ENCODE results near the gene IFIT1B.
"Not testable (repeated sequence)": the region's sequence is repeated elsewhere in the genome, so short reads cannot be mapped to it uniquely, and the experiment has no call there.

The IFIT1B gene

DNA sequence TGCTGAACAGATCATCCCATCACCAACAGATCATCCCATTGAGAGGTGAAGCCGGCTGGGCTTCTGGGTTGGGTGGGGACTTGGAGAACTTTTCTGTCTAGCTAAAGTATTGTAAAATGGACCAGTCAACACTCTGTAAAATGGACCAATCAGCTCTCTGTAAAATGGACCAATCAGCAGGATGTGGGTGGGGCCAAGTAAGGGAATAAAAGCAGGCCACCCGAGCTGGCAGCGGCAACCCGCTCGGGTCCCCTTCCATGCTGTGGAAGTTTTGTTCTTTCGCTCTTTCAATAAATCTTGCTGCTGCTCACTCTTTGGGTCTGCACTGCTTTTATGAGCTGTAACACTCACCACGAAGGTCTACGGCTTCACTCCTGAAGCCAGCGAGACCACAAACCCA lies 28.3 kb downstream of the IFIT1B start:
- H3K4me3 ChIP-seq (ENCODE audit: low read depth in 1 of 2, low read length in 2 of 2); H3K27me3 ChIP-seq (ENCODE audit: low read depth, low read length); H3K4me1 ChIP-seq (ENCODE audit: control insufficient read depth in 1 of 2, insufficient read depth in 2 of 2, low read length in 2 of 2); H3K9me3 ChIP-seq (ENCODE audit: control insufficient read depth in 1 of 2, low read length in 2 of 2); H3K27ac ChIP-seq (ENCODE audit: low read length): not testable (repeated sequence)
- peaks cover 7 to 22% of the 10 kb centered on the region in 2 donors for H3K36me3 ChIP-seq (ENCODE audit: control insufficient read depth in 1 of 2, insufficient read depth in 2 of 2, low read length in 2 of 2)

DNA sequence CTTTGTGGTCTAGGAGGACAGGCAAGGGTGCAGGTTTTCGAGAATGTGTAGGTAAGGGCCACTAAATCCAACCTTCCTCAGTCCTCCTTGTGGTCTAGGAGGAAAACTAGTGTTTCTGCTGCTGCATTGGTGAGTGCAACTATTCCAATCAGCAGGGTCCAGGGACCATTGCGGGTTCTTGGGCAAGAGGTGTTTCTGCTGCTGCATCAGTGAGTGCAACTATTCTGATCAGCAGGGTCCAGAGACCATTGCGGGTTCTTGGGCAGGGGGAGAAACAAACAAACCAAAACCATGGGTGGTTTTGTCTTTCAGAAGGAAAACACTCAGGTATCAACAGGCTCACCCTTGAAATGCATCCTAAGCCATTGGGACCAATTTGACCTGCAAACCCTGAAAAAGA lies 29.9 kb downstream of the IFIT1B start:
- H3K27me3 ChIP-seq (ENCODE audit: low read depth, low read length); H3K9me3 ChIP-seq (ENCODE audit: control insufficient read depth in 1 of 2, low read length in 2 of 2); H3K27ac ChIP-seq (ENCODE audit: low read length); H3K4me3 ChIP-seq (ENCODE audit: low read depth in 1 of 2, low read length in 2 of 2); H3K4me1 ChIP-seq (ENCODE audit: control insufficient read depth in 1 of 2, insufficient read depth in 2 of 2, low read length in 2 of 2): not testable (repeated sequence)
- peaks cover under 1 to 15% of the 10 kb centered on the region in 2 donors for H3K36me3 ChIP-seq (ENCODE audit: control insufficient read depth in 1 of 2, insufficient read depth in 2 of 2, low read length in 2 of 2)

DNA sequence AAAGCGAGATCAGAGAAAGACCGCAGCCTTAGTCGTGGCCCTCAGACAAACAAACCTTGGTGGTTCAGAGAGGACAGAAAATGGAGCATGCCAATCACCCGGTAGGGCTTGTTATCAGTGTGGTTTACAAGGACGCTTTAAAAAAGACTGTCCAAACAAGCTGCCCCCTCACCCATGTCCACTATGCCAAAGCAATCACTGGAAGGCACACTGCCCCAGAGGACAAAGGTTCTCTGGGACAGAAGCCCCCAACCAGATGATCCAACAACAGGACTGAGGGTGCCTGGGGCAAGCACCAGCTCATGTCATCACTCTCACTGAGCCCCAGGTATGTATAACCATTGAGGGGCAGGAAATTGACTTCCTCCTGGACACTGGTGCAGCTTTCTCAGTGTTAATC lies 31.4 kb downstream of the IFIT1B start:
- not testable (repeated sequence) for H3K4me3 ChIP-seq (ENCODE audit: low read depth in 1 of 2, low read length in 2 of 2); H3K4me1 ChIP-seq (ENCODE audit: control insufficient read depth in 1 of 2, insufficient read depth in 2 of 2, low read length in 2 of 2)

DNA sequence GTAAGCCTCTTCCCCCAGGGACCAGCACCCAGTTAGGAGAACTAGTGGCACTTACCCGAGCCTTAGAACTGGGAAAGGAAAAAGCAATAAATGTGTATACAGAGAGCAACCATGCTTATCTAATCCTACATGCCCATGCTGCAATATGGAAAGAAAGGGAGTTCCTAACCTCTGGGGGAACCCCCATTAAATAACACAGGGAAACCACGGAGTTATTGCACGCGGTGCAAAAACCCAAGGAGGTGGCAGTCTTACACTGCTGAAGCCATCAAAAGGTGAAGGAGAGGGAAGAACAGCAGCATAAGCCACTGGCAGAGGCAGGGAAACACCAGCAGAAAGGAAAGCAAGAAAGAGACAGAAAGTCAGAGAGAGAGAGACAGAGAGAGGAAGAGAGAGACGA lies 32.7 kb downstream of the IFIT1B start:
- not testable (repeated sequence) for H3K36me3 ChIP-seq (ENCODE audit: control insufficient read depth in 1 of 2, insufficient read depth in 2 of 2, low read length in 2 of 2); H3K4me3 ChIP-seq (ENCODE audit: low read depth in 1 of 2, low read length in 2 of 2); H3K27ac ChIP-seq (ENCODE audit: low read length); H3K4me1 ChIP-seq (ENCODE audit: control insufficient read depth in 1 of 2, insufficient read depth in 2 of 2, low read length in 2 of 2); H3K9me3 ChIP-seq (ENCODE audit: control insufficient read depth in 1 of 2, low read length in 2 of 2); H3K27me3 ChIP-seq (ENCODE audit: low read depth, low read length)

More for the DNA sequence above, 31.4 kb downstream of the IFIT1B start:
- not testable (repeated sequence) for H3K27ac ChIP-seq (ENCODE audit: low read length); H3K36me3 ChIP-seq (ENCODE audit: control insufficient read depth in 1 of 2, insufficient read depth in 2 of 2, low read length in 2 of 2); H3K27me3 ChIP-seq (ENCODE audit: low read depth, low read length); H3K9me3 ChIP-seq (ENCODE audit: control insufficient read depth in 1 of 2, low read length in 2 of 2)

DNA sequence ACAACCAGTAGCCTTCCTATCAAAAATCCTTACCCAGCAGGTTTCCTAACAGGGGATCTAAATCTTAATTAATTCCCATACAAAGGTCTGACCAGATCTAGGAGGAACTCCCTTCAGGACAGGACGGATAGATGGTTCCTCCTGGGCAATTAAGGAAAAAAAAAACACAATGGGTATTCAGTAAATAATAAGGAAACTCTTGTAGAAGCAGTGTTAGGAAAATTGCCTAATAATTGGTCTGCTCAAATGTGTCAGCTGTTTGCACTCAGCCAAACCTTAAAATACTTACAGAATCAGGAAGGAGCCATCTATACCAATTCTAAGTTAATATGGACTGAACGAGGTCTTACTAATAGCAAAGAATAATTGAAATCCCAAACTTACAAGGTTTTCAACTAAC lies 33.3 kb downstream of the IFIT1B start:
- not testable (repeated sequence) for H3K4me1 ChIP-seq (ENCODE audit: control insufficient read depth in 1 of 2, insufficient read depth in 2 of 2, low read length in 2 of 2); H3K27me3 ChIP-seq (ENCODE audit: low read depth, low read length); H3K4me3 ChIP-seq (ENCODE audit: low read depth in 1 of 2, low read length in 2 of 2); H3K36me3 ChIP-seq (ENCODE audit: control insufficient read depth in 1 of 2, insufficient read depth in 2 of 2, low read length in 2 of 2); H3K27ac ChIP-seq (ENCODE audit: low read length); H3K9me3 ChIP-seq (ENCODE audit: control insufficient read depth in 1 of 2, low read length in 2 of 2)

DNA sequence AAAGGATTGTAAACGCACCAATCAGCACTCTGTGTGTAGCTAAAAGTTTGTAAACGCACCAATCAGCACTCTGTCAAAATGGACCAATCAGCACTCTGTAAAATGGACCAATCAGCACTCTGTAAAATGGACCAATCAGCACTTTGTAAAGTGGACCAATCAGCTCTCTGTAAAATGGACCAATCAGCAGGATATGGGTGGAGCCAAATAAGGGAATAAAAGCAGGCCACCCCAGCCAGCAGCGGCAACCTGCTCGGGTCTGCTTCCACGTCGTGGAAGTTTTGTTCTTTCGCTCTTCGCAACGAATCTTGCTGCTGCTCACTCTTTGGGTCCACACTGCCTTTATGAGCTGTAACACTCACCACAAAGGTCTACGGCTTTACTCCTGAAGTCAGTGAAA lies 34.4 kb downstream of the IFIT1B start:
- H3K27me3 ChIP-seq (ENCODE audit: low read depth, low read length); H3K4me3 ChIP-seq (ENCODE audit: low read depth in 1 of 2, low read length in 2 of 2); H3K4me1 ChIP-seq (ENCODE audit: control insufficient read depth in 1 of 2, insufficient read depth in 2 of 2, low read length in 2 of 2); H3K27ac ChIP-seq (ENCODE audit: low read length); H3K9me3 ChIP-seq (ENCODE audit: control insufficient read depth in 1 of 2, low read length in 2 of 2); H3K36me3 ChIP-seq (ENCODE audit: control insufficient read depth in 1 of 2, insufficient read depth in 2 of 2, low read length in 2 of 2): not testable (repeated sequence)

DNA sequence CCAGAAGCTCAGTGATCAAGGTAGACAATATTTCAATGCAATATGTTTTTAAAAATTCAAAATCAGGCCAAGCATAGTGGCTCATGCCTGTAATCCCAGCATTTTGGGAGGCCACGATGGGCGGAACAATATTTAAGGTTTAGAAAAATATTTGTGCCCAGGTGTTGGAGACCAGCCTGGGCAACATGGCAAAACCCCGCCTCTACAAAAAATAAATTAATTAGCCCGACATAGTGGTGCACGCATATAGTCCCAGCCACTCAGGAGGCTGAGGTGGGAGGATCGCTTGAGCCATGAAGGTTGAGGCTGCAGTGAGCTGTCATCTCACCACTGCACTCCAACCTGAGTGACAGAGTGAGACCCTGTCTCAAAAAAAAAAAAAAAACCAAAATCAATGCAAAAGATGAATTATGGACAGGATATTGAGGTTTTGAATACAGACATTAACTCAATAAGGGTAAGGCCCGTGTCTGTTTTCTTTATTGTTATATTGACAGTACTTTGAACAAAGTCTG lies 35.6 kb downstream of the IFIT1B start:
- no peaks in the 10 kb centered on the region for H3K9me3 ChIP-seq (ENCODE audit: control insufficient read depth in 1 of 2, low read length in 2 of 2)
- peak overlapping the region; percentile 94 for H3K27ac ChIP-seq (ENCODE audit: low read length)
- peak overlapping the region; percentile 85 to 93 for H3K4me3 ChIP-seq (ENCODE audit: low read depth in 1 of 2, low read length in 2 of 2)
- peaks cover 3 to 10% of the 10 kb centered on the region in 2 donors for H3K4me1 ChIP-seq (ENCODE audit: control insufficient read depth in 1 of 2, insufficient read depth in 2 of 2, low read length in 2 of 2)
- peaks cover 8 to 13% of the 10 kb centered on the region in 2 donors for H3K36me3 ChIP-seq (ENCODE audit: control insufficient read depth in 1 of 2, insufficient read depth in 2 of 2, low read length in 2 of 2)
- no peaks in the 10 kb centered on the region for H3K27me3 ChIP-seq (ENCODE audit: low read depth, low read length)

DNA sequence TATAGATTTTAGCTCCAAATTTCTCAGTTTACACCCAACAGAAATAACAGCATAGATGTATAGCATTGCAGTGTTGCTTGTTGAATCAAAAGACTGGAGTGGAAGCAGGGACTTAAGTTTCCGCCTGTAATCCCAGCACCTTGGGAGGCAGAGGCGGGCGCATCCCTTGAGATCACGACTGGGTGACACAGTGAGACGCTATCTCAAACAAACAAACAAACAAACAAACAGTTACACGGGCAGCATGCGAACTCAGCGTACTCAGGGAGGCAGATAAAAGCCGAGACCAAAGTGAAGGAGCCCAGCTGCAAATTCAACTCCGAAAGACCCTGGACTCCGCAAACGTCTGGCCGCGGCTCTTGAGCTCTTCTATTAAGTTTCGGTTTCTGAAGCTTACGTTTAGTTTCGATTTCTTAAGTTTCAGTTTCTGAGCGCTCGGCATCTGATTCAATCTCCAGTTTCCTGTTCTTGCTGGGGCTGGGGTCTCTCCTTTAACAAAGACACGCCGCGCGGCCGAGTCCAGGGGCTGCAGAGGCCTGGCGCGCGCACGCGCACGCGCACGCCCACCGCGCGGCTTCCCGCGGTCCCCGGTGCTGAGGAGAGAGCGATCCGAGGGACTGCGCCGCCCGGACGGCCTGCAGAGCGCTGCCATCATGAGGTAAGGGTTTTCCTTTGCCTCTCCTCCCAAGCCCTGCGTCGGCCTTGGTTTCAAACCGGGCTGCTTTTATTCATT lies 36.5 kb downstream of the IFIT1B start, which contains the start of gene IFIT5:
Gene IFIT5 (plus strand): TSS at position 423 of the 733 bp plus-strand sequence. CDS start 231 bp downstream, at position 654.
- Histone ChIP-seq H3K4me1 (ENCODE audit: control insufficient read depth in 1 of 2, insufficient read depth in 2 of 2, low read length in 2 of 2) (peaks cover 3 to 14% of the 10 kb centered on the region in 2 donors), H3K36me3 (ENCODE audit: control insufficient read depth in 1 of 2, insufficient read depth in 2 of 2, low read length in 2 of 2) (peaks cover 8 to 13% of the 10 kb centered on the region in 2 donors), H3K27ac (ENCODE audit: low read length) (peak within 1 kb of the TSS; percentile 94), H3K9me3 (ENCODE audit: control insufficient read depth in 1 of 2, low read length in 2 of 2) (no peaks in the 10 kb centered on the region), H3K27me3 (ENCODE audit: low read depth, low read length) (no peaks in the 10 kb centered on the region), H3K4me3 (ENCODE audit: low read depth in 1 of 2, low read length in 2 of 2) (peak within 1 kb of the TSS; percentile 85 to 93)

DNA sequence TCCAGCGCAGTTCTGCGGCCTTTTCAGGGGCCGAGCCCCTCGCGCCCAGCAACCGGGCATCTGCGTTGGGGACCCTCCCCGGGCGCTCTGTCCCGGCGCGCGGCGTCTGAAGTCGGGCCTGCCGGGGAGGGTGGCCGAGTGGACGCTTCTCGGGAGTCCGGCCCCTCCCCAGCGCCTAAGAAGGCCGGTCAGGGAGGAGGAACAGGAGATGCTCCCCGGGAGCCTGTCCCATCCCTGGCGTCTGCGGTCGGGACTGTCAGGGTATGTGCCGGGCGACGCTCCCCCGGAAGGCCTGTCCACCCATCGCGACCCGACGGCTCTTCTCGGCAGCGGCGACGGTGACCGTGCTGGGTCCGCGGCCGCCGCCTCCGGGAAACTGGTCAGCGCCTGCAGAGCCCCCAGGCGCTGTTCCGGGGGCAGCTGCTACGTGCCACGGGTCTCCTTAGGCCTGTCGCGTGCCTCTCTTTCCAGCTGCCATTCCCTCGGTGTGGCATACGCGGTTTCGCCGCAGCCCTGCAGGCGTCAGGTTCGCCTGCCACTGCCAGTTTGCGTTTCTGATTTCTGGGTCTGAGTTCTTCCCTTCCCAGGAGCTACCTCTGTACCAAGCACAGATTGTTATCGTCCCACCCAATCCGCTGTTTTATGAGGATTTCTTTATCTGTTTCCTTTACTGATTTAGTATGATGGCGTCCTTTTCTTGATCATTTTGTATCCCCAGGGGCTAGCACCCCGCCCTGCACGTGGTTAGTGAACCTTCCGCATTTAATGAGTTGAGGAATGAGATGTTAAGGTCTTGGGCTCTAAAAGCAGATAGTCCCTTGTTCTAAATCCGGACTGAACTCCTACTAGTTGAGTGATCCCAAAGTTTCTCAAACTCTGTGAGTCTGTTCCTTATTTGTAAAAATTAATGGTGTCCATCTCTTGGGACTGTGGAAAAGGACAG lies 37.3 kb downstream of the IFIT1B start:
- Histone ChIP-seq H3K27ac (ENCODE audit: low read length) (peak overlapping the region; percentile 94), H3K4me3 (ENCODE audit: low read depth in 1 of 2, low read length in 2 of 2) (peak overlapping the region; percentile 85 to 93), H3K4me1 (ENCODE audit: control insufficient read depth in 1 of 2, insufficient read depth in 2 of 2, low read length in 2 of 2) (peaks cover 3 to 14% of the 10 kb centered on the region in 2 donors), H3K36me3 (ENCODE audit: control insufficient read depth in 1 of 2, insufficient read depth in 2 of 2, low read length in 2 of 2) (peaks cover 8 to 14% of the 10 kb centered on the region in 2 donors), H3K9me3 (ENCODE audit: control insufficient read depth in 1 of 2, low read length in 2 of 2) (no peaks in the 10 kb centered on the region), H3K27me3 (ENCODE audit: low read depth, low read length) (no peaks in the 10 kb centered on the region)

DNA sequence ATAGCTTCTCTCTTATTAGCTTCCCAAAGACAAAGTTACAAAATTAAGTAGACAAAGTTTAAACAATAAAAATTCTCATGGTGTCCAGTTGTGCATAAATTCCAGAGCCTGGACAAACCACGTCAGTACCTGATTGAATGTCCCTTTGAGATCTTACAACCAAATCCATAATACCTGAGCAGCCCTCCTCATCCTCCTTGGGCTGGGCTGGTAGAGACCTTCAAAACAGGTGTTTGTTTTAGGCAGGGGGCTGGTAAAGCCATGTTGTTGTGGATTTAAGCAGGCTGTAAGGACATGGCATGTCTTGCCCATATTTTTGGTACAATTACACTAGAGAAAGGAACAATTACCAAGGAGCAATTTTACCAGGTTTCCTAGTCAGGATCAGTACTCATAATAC lies 38.6 kb downstream of the IFIT1B start:
- H3K9me3 ChIP-seq (ENCODE audit: control insufficient read depth in 1 of 2, low read length in 2 of 2) = no peaks in the 10 kb centered on the region
- H3K36me3 ChIP-seq (ENCODE audit: control insufficient read depth in 1 of 2, insufficient read depth in 2 of 2, low read length in 2 of 2) = peaks cover 8 to 18% of the 10 kb centered on the region in 2 donors
- no peak overlapping the region for H3K4me3 ChIP-seq (ENCODE audit: low read depth in 1 of 2, low read length in 2 of 2)
- peaks cover 3 to 14% of the 10 kb centered on the region in 2 donors for H3K4me1 ChIP-seq (ENCODE audit: control insufficient read depth in 1 of 2, insufficient read depth in 2 of 2, low read length in 2 of 2)
- H3K27ac ChIP-seq (ENCODE audit: low read length) = no peak overlapping the region
- no peaks in the 10 kb centered on the region for H3K27me3 ChIP-seq (ENCODE audit: low read depth, low read length)

DNA sequence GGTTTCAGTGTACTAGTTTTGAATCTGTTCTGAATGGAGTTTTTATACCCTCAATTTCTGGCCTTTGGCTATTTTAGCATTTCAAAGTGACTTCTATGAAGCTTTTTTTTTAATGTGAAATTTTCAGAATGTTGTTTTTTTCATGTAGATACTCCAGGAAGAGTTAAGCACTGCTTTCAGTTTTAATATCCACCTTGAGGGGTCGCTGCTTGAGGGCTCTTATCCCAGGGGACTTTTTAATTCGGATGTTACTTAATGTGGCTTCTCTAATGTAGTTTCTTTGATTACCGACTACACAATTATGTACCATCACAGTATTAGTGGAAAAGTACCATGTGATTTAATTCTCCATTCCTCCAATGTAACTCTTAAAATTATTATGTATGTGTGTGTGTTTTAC lies 41.7 kb downstream of the IFIT1B start:
- peaks cover 8 to 18% of the 10 kb centered on the region in 2 donors for H3K36me3 ChIP-seq (ENCODE audit: control insufficient read depth in 1 of 2, insufficient read depth in 2 of 2, low read length in 2 of 2)
- H3K27me3 ChIP-seq (ENCODE audit: low read depth, low read length) = no peaks in the 10 kb centered on the region
- H3K27ac ChIP-seq (ENCODE audit: low read length) = no peak overlapping the region
- H3K9me3 ChIP-seq (ENCODE audit: control insufficient read depth in 1 of 2, low read length in 2 of 2) = no peaks in the 10 kb centered on the region
- peaks cover 3 to 14% of the 10 kb centered on the region in 2 donors for H3K4me1 ChIP-seq (ENCODE audit: control insufficient read depth in 1 of 2, insufficient read depth in 2 of 2, low read length in 2 of 2)
- no peak overlapping the region for H3K4me3 ChIP-seq (ENCODE audit: low read depth in 1 of 2, low read length in 2 of 2)
